ENCODE measurements around the gene MYO1B. TPM values are rescaled to one million over a fixed set of nuclear protein-coding genes. Genes with fewer than 3 reads are reported as not detected.

The MYO1B gene
- total RNA-seq, 2 donors from 2014 or later = 75.0 to 78.2 TPM

- Histone ChIP-seq H3K4me3 (no peak overlapping the region), H3K27ac (no peak overlapping the region), H3K9me3 (no peaks in the 10 kb centered on the region), H3K36me3 (no peaks in the 10 kb centered on the region), H3K9ac (ENCODE audit: low read depth in 2 of 2, low read length in 2 of 2) (no peak overlapping the region), H3K27me3 (no peaks in the 10 kb centered on the region), H3K4me1 (peaks cover 3% of the 10 kb centered on the region)
- no peak for TF ChIP-seq CTCF (IDR thresholded peaks at IDR 0.05)
- intact Hi-C loops (cut with DNase I) = no loop called here
- DNase-seq = no peak
These were observed 25.3 kb downstream of the MYO1B start for GRCh38 chr2:191270306-191271161.

GRCh38 chr2:191272064-191272463 is 26.9 kb downstream of the MYO1B start:
- intact Hi-C loops (cut with DNase I) = no loop called here
- Histone ChIP-seq H3K27ac (no peak overlapping the region), H3K9me3 (no peaks in the 10 kb centered on the region), H3K4me3 (no peak overlapping the region), H3K9ac (ENCODE audit: low read depth in 2 of 2, low read length in 2 of 2) (no peak overlapping the region), H3K36me3 (no peaks in the 10 kb centered on the region), H3K4me1 (no peaks in the 10 kb centered on the region), H3K27me3 (no peaks in the 10 kb centered on the region)
- no peak for DNase-seq
- no peak for TF ChIP-seq CTCF (IDR thresholded peaks at IDR 0.05)

- Histone ChIP-seq H3K4me1 (no peaks in the 10 kb centered on the region), H3K27ac (no peak overlapping the region), H3K27me3 (no peaks in the 10 kb centered on the region), H3K9me3 (no peaks in the 10 kb centered on the region), H3K9ac (ENCODE audit: low read depth in 2 of 2, low read length in 2 of 2) (no peak overlapping the region), H3K36me3 (no peaks in the 10 kb centered on the region), H3K4me3 (no peak overlapping the region)
- intact Hi-C loops (cut with DNase I) = no loop called here
- no peak for TF ChIP-seq CTCF (IDR thresholded peaks at IDR 0.05)
- no peak for DNase-seq
These were observed 29.2 kb downstream of the MYO1B start for GRCh38 chr2:191274413-191274815.

- Histone ChIP-seq H3K27ac (no peak overlapping the region), H3K9me3 (no peaks in the 10 kb centered on the region), H3K4me3 (no peak overlapping the region), H3K4me1 (no peaks in the 10 kb centered on the region), H3K36me3 (no peaks in the 10 kb centered on the region), H3K9ac (ENCODE audit: low read depth in 2 of 2, low read length in 2 of 2) (no peak overlapping the region), H3K27me3 (no peaks in the 10 kb centered on the region)
- TF ChIP-seq CTCF (IDR thresholded peaks at IDR 0.05) = no peak
- intact Hi-C loops (cut with DNase I) = no loop called here
- no peak for DNase-seq
These were observed 31.7 kb downstream of the MYO1B start for GRCh38 chr2:191276792-191277465.

- Histone ChIP-seq H3K27ac (no peak overlapping the region), H3K4me3 (no peak overlapping the region), H3K9ac (ENCODE audit: low read depth in 2 of 2, low read length in 2 of 2) (no peak overlapping the region), H3K4me1 (no peaks in the 10 kb centered on the region), H3K27me3 (no peaks in the 10 kb centered on the region), H3K9me3 (no peaks in the 10 kb centered on the region), H3K36me3 (no peaks in the 10 kb centered on the region)
- intact Hi-C loops (cut with DNase I) = no loop called here
- no peak for DNase-seq
- no peak for TF ChIP-seq CTCF (IDR thresholded peaks at IDR 0.05)
These were observed 35.1 kb downstream of the MYO1B start for GRCh38 chr2:191280290-191280689.
